GM19328 (cell line): ENCODE measurements around the gene ZNF808.
A peak's percentile ranks its signal among the peaks of the same experiment; 100 is the strongest.
"Not testable (repeated sequence)": the region's sequence is repeated elsewhere in the genome, so short reads cannot be mapped to it uniquely, and the experiment has no call there.

Experiments
- ATAC-seq: cut with Tn5 transposase; IDR thresholded peaks from one replicate; pipeline ENCODE4 v1.9.1; 2021; ENCODE audit warnings: mild to moderate bottlenecking, moderate library complexity; ENCODE audit not compliant: unreplicated experiment

The ZNF808 gene

DNA sequence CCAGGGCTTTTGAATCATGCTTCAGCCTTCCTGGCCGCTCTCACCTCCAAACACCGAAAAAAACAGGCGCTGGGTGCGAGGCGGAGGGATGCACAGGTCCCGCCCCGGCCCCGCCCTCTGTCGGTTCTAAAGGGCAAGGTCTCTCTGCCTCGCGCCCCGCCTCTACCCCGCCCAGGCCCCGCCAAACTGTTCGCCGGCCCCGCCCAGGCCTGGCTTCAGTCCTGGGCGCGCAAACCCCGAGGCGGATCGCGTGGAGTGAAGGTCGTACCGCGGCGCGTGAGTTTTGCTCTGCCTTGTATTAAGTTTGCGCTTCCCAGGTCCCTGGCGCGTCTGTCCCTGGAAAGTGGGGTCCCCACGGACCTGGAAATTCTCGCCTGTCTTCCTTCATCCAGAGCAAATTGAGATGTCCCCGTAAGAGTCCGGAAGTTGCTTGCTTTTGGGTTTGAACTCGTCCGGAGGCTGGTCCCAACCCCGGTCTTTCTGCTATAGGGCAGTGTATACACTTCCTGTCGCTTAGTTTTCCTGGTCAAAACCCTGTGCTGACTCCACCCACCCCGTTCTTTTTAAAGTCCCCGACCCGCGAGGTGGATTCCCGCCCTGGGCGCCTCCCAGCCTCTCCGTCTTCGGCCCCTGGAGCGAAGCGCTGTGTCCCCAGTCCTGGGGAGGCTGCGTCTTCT, 8.4 kb downstream of the ZNF808 start:
- ATAC-seq, result peak; percentile 75

DNA sequence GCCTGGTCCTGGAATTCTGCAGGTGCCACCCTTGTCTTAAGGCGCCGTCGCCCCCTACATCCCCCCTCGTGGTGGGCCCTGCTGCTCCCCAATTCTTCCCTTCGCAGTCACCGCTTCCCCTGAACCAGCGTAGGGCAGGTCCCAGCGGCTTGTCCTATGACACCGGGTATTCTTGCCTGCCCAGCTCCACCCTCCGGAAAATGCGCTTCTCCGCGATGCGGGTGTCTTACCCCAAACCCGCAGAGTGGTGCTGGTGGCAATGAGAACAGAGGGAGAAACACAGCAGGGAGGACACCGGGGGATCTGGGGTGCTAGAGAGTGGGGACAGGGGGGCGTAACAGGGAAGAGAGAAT, 9.0 kb downstream of the ZNF808 start:
- no peak for ATAC-seq

DNA sequence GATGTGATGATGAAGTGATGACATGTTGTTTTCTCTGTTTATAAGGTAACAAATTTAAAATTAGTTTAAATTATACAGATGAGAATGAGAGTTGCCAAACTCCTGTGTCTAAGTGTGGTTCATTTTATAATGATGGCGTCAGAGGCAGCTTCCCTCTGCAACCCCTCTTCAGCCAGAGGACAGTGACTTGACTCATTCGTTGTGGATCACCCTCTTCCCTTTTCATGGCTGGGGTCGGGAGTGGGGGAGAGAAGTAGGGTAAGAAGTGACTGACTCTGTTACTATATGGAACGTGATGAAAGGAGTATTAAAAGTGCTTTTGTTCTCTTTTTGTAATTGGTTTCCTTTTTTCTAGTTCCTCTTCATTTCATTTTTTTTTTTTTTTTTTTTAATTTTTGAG, 11.3 kb downstream of the ZNF808 start:
- not testable (repeated sequence) for ATAC-seq

DNA sequence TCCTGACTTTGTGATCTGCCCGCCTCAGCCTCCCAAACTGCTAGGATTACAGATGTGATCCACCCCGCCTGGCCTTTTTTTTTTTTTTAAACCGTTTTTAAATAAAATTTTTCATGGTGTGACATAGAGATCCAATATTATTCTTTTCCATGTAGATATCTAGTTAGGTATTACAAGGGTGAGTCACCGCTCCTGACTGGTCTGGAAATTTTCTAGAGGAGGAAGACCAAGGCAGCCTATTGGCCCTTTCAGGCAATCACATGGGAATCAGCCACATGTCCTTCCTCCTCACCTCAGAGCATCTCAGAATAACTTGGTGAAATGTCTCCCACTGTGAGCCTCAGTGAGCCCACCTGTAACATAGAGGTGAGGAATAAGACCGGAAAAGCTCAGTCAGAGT, 13.7 kb downstream of the ZNF808 start:
- ATAC-seq, result not testable (repeated sequence)

DNA sequence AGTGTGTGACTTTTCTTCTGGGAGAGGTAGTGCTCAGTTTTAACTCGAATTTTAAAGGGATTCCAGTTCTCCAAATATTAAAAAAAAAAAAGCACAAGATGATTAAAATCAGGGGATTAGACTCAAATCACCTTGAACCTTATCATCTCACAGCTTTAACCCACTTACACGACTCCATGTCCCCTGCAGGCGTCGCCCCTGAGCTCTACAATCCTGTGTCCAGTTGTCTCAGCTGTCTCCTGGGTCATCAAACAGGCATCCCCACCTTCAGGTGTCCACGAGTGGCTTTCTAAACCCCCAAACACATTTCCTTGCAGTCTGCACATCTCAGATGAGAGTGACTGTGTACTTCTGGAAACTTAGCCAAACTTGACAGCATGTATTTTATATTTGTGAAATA, 14.1 kb downstream of the ZNF808 start:
- no peak for ATAC-seq

DNA sequence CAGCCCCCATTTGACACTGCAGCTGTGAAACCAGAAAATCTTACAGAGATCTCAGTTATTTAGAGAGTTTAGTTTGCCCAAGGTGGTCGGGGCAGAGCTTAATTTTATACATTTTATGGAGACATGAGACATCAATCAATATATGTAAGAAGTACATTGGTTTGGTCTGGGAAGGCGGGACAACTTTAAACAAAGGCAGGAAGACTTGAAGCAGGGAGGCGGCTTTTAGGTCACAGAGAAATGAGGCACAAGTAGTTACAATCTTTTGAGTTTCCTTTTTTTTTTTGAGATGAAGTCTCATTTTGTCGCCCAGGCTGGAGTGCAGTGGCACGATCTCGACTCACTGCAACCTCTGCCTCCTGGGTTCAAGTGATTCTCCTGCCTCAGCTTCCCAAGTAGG, 15.1 kb downstream of the ZNF808 start:
- not testable (repeated sequence) for ATAC-seq

DNA sequence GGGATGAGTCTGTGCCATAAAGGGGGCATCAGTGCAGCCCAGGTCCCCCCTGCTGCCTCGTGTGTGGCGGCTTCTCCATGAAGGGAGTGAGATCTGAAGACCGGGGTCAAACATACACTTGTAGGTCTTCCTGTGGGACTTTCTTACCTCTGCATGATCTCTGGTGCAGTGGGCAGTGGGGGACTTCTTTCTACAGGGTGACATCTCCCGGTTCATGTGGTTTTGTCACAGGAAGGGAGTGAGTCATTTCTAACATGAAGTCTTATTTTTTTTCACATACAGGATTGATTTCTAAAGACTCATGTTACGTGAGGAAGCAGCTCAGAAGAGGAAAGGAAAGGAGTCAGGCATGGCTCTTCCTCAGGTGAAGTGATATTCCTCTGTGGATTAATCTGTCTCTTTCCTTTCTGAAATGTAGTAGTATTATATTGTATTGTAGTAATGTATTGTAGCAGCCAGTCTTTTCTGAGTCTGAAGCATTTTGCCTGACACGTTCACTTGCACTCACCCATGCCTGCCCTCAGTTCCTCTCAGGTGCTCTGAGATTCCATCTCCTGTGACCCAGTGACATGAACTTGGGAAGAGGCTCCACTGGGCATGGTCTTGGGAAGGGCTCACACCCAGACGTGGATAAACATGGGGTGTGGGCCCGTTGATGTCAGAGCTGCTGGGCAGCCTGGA, 15.7 kb downstream of the ZNF808 start:
- no peak for ATAC-seq

DNA sequence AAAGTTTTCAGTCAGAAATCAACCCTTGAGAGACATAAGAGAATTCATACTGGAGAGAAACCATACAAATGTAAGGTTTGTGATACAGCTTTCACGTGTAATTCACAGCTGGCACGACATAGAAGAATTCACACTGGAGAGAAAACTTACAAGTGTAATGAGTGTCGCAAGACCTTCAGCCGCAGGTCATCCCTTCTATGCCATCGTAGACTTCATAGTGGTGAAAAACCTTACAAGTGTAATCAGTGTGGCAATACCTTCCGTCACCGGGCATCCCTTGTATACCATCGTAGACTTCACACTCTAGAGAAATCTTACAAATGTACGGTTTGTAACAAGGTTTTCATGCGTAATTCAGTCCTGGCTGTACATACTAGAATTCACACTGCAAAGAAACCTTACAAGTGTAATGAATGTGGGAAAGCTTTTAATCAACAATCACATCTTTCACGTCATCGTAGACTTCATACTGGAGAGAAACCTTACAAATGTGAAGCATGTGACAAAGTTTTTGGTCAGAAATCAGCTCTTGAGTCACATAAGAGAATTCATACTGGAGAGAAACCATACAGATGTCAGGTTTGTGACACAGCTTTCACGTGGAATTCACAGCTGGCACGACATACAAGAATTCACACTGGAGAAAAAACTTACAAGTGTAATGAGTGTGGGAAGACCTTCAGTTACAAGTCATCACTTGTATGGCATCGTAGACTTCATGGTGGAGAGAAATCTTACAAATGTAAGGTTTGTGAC, 26.9 kb downstream of the ZNF808 start:
- ATAC-seq, result no peak

DNA sequence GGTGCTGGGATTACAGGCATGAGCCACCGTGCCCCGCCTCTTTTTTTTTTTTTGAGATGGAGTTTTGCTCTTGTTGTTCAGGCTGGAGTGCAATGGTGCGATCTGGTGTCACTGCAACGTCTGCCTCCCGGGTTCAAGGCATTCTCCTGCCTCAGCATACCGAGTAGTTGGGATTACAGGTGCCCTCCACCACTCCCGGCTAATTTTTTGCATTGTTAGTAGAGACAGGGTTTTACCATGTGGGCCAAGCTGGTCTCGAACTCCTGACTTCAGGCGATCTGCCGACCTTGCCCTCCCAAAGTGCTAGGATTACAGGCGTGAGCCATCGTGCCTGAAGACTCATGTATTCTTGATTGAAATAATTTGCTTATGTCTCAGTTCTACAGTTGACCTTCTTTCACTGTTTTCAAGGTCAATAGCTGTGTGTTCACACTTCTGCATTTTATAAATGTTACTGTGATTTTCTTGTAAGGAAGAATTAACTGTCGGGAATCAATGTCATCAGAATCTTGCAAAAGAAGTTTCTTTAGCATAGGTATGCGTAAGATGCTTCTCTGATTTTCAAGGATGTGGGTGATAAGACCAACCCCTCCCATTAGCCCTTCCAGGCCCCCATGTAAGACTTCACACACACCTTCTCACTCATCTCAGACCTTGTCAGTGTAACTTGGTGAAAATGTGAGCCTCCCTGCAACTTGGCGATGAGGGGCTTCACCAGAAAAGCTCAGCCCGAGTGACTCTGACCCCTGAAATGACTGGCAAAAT, 29.9 kb downstream of the ZNF808 start:
- ATAC-seq, result no peak

DNA sequence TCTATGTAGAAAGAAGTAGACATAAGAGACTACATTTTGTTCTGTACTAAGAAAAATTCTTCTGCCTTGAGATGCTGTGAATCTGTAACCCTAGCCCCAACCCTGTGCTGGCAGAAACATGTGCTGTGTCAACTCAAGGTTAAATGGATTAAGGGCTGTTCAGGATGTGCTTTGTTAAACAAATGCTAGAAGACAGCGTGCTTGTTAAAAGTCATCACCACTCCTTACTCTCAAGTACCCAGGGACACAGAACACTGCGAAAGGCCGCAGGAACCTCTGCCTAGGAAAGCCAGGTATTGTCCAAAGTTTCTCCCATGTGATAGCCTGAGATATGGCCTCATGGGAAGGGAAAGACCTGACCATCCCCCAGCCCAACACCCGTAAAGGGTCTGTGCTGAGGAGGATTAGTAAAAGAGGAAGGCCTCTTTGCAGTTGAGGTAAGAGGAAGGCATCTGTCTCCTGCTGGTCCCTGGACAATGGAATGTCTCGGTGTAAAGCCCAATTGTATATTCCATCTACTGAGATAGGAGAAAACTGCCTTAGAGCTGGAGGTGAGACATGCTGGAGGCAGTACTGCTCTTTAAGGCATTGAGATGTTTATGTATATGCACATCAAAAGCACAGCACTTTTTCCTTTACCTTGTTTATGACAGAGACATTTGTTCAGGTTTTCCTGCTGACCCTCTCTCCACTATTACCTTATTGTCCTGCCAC, 31.4 kb downstream of the ZNF808 start:
- ATAC-seq, result not testable (repeated sequence)

DNA sequence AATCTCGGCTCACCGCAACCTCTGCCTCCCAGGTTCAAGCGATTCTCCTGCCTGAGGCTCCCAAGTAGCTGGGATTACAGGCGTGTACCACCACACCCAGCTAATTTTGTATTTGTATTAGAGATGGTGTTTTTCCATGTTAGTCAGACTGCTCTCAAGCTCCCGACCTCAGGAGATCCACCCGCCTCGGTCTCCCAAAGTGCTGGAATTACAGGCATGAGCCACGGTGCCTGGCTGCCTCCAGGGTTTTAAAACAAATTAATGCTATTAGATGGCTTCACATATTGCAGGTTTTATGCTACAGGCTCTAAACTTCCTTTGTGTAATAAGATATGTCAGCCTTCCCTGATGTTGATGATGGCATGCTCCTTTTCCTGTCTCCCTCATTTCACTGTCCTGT, 34.1 kb downstream of the ZNF808 start:
- not testable (repeated sequence) for ATAC-seq

DNA sequence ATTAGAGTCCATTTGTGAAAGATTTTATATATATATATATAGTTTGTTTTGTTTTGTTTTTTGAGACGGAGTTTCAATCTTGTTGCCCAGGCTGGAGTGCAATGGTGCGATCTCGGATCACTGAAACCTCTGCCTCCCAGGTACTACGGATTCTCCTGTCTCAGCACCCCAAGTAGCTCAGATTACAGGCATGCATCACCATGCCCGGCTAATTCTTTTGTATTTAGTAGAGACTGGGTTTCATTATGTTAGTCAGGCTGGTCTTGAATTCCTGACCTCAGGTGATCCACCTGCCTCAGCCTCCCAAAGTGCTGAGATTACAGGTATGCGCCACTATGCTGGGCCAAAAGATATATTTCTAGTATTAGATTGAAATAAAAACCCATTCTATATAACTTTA, 38.7 kb downstream of the ZNF808 start:
- no peak for ATAC-seq

DNA sequence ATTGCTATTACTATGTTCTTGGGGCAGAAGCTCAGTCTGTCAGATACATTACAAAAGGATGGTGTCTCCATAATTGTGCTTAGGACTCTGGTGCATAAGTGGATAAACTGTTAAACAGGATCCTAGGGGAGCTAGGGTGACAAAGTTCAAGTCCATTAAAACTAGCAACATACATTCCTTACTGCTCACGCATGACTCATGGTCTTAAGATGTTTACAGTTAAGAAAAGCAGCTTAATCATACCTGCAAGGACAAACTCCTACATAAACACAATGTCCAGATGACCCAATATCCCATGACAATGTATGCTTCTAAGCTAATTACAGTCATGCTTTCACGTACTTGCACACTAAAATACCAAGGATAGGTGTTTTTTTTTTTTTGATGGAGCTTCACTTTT, 39.1 kb downstream of the ZNF808 start:
- no peak for ATAC-seq

DNA sequence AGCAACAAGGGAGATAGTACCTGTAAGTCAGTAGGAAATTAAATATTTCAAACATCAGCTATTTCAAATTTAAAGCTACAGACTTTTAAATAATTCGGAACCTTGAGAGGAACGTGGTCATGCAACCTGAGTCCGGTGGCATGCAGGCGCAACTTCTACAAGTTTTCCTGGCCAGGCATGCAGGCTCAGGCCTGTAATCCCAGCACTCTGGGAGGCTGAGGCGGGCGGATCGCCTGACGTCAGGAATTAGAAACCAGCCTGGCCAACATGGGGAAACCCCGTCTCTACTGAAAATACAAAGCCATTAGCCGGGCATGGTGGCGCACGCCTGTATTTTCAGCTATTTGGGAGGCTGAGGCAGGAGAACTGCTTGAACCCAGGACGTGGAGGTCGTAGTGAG, 40.5 kb downstream of the ZNF808 start:
- no peak for ATAC-seq

DNA sequence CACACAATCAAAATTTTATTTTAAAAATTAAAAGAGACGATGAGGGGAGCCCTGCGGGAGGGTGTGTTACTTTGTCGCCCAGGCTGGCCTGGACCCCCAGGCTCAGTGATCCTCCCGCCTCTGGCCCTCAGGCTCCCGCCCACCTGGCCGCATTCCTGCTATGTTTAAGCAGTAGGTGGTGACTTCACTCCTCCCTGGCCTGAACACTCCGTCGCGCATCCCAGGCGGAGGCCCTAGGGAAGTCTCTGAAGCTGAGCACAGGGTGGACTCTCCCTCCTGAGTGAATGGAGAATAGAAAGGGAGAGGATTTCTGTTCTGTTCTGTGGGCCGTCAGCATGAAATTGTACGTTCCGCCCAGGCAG, 42.2 kb downstream of the ZNF808 start:
- ATAC-seq, result not testable (repeated sequence)

DNA sequence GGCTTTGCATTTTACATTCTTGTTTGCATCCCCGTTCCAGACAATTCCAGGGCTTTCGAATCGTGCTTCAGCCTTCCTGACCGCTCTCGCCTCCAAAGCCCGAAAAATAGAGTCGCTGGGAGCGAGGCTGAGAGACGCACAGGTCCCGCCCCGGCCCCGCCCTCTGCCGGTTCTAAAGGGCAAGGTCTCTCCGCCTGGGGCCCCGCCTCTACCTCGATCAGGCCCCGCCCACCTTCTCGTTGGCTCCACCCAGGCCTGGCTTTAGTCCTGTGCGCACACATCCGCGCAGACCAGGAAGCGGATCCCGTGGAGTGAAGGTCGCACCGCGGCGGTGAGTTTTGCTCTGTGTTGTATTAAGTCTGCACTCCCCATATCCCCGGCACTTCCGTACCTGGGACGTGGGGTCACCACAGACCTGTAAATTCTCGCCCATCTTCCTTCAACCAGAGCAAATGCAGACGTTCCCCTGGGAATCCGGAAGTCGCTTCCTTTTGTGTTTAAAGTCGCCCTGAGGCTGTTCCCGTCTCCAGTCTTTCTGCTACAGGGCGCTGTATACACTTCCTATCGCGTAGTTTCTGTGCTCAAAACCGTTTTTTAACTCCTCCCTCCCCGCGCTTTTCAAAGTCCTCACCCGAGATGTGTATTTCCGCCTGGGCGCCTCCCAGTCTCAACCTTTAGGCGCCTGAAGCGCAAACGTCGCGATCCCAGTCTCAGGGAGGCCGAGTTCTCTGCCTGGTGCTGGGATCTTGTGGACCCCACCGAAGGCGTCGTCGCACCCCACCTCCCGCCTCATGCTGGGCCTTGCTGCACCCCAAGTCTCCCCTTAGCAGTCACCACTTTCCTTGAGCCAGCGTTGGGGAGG, 42.8 kb downstream of the ZNF808 start, which contains the start of gene ZNF701:
Gene ZNF701 (plus strand): TSS at position 288 of the 862 bp plus-strand sequence. CDS start 3,861 bp downstream, outside the sequence.
- no peak for ATAC-seq

DNA sequence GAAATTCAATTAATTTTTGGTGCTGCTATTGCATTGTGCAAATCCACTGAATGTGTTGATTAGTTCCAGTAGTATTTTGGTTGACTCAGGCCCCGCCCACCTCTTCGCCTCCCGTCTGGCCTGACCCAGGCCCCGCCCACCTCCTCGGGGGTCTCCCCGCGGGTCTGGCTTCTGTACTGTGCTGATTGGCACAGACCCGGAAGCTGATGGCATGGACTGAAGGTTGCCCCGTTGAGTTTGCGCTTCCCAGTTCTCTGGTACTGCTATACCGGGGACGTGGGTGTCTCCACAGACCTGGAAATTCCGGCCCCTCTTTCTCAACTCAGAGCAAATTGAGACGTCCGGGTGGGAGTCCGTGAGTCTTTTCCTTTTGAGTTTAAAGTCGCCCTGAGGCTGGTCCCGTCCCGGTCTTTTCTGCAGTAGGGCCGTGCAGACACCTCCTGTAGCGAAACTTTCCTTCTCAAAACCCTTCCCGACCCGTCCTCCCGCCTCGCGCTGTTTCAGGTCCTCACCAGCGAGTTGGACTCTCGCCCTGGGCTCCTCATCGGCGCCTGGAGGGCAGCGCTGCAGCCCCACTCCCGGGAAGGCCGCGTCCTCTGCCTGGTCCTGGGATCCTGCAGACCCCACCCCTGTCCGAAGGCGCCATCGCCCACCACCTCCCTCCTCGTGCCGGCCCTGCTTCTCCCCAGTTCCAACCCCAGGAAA, 57.4 kb downstream of the ZNF808 start:
- ATAC-seq, result no peak

DNA sequence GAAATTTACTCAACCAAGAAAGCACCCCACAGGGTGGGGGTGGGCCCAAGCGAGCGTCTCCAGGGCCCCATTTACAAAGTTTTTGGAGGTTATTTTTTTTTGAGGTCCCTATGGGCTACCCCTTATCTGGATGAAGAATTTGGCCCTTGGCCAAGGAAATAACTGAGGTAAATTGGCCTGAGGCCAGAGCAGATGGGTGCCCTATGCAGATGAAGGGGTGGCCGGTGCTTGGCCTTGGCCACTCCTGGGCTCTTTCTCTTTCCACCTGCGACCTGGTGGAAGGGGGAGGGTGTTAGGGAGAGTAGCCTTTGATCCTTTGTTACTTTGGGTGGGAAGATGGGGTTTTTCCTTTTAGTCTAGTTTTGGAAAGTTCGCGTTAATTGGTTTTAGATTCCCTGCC, 58.1 kb downstream of the ZNF808 start:
- no peak for ATAC-seq

DNA sequence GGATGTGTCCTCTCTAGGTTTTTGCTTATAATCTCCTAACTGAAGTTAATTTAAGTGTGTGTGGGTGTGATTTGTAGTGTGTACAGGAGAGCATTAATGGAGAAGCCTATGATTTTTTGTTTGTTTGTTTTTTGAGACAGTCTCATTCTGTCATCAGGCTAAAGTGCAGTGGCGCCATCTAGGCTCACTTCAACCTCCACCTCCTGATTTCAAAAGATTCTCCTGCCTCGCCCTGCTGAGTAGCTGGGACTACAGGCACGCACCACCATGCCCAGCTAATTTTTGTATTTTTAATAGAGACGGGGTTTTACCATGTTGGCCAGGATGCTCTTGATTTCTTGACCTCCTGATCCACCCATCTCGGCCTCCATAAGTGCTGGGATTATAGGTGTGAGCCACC, 63.3 kb downstream of the ZNF808 start:
- no peak for ATAC-seq
